Chondrocyte (in vitro differentiated cells): ENCODE results near the gene ZNF501. TPM values are rescaled to one million over a fixed set of nuclear protein-coding genes. Genes with fewer than 3 reads are reported as not detected.

Experiments used
- DNase-seq: peaks from one replicate; pipeline ENCODE4 v3.0.0; 2021; ENCODE audit warnings: mixed read lengths, low spot score
- H3K27ac Mint-ChIP-seq: one replicate; pipeline ENCODE4 v1.8.0; 2021; ENCODE audit warnings: mild to moderate bottlenecking, moderate library complexity, mixed read lengths; ENCODE audit not compliant: unreplicated experiment
- H3K27me3 Mint-ChIP-seq: 2 replicates; pipeline ENCODE4 v1.8.0; 2021; ENCODE audit warnings: low read depth, mixed read lengths
- H3K36me3 Mint-ChIP-seq: 2 replicates; pipeline ENCODE4 v1.8.0; 2021; ENCODE audit warnings: low read depth, mixed read lengths
- H3K4me1 Mint-ChIP-seq: 2 replicates; pipeline ENCODE4 v1.8.0; 2021; ENCODE audit warnings: low read depth, mild to moderate bottlenecking, mixed read lengths
- H3K4me3 Mint-ChIP-seq: one replicate; pipeline ENCODE4 v1.8.0; 2021; ENCODE audit warnings: mild to moderate bottlenecking, moderate library complexity, mixed read lengths; ENCODE audit not compliant: unreplicated experiment
- H3K9me3 Mint-ChIP-seq: 2 replicates; pipeline ENCODE4 v1.8.0; 2021; ENCODE audit warnings: low read depth, mixed read lengths
- CTCF ChIP-seq: fragments of 200-600 bp; sonication (generic); IDR thresholded peaks from 2 replicates; pipeline ENCODE4 v1.5.0; 2021; ENCODE audit warnings: antibody characterized with exemption, mild to moderate bottlenecking, moderate library complexity
- total RNA-seq: library from RNA; stranded (reverse); gene quantifications from 3 replicates; pipeline ENCODE4 v1.2.1, GENCODE V29; 2021

ZNF501 gene
- total RNA-seq, 1 donor from 2014 or later, result 1.8 TPM

- Mint-ChIP-seq H3K4me1 (no peaks in the 10 kb centered on the region), H3K27ac (no peak within 1 kb of the TSS), H3K27me3 (no peaks in the 10 kb centered on the region), H3K9me3 (peaks cover 52% of the 10 kb centered on the region), H3K4me3 (no peak within 1 kb of the TSS), H3K36me3 (peaks cover 6% of the 10 kb centered on the region)
- peak; percentile 87 for DNase-seq
- no peak for TF ChIP-seq CTCF
These were observed 16.9 kb upstream of the ZNF501 start, which contains the start of gene ZNF502 for GRCh38 chr3:44712455-44713075. TSS of gene ZNF502 (plus strand) at chr3:44712660. CDS start at chr3:44720262, 7,602 bp downstream.

- DNase-seq, result no peak
- Mint-ChIP-seq H3K4me1 (no peaks in the 10 kb centered on the region), H3K27me3 (no peaks in the 10 kb centered on the region), H3K4me3 (no peak overlapping the region), H3K36me3 (peaks cover 11% of the 10 kb centered on the region), H3K9me3 (peaks cover 79% of the 10 kb centered on the region), H3K27ac (no peak overlapping the region)
- no peak for TF ChIP-seq CTCF
These were observed 8.0 kb upstream of the ZNF501 start for GRCh38 chr3:44721231-44722102.

DNA sequence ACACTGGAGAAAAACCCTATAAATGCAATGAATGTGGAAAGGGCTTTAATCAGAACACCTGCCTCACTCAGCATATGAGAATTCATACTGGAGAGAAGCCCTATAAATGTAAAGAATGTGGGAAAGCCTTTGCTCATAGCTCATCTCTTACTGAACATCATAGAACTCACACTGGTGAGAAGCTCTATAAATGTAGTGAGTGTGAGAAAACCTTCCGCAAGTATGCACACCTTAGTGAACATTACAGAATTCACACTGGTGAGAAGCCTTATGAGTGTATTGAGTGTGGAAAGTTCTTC, 7.4 kb upstream of the ZNF501 start:
- DNase-seq, result no peak
- peaks cover 11% of the 10 kb centered on the region for H3K36me3 Mint-ChIP-seq
- H3K4me3 Mint-ChIP-seq, result no peak overlapping the region
- H3K27ac Mint-ChIP-seq, result no peak overlapping the region
- H3K4me1 Mint-ChIP-seq, result no peaks in the 10 kb centered on the region
- peaks cover 76% of the 10 kb centered on the region for H3K9me3 Mint-ChIP-seq
- TF ChIP-seq CTCF, result no peak
- no peaks in the 10 kb centered on the region for H3K27me3 Mint-ChIP-seq

DNA sequence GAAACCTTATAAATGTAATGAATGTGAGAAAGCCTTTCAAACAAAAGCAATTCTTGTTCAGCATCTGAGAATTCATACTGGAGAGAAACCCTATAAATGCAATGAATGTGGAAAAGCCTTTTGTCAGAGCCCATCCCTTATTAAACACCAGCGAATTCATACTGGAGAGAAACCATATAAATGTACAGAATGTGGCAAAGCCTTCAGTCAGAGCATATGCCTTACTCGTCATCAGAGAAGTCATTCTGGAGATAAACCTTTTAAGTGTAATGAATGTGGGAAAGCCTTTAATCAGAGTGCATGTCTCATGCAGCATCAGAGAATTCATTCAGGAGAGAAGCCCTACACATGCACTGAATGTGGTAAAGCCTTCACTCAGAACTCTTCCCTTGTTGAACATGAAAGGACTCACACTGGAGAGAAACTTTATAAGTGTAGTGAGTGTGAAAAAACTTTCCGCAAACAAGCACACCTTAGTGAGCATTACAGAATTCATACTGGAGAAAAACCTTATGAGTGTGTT, 5.3 kb downstream of the ZNF501 start:
- H3K4me1 Mint-ChIP-seq, result no peaks in the 10 kb centered on the region
- H3K9me3 Mint-ChIP-seq, result peaks cover 87% of the 10 kb centered on the region
- H3K36me3 Mint-ChIP-seq, result peaks cover 43% of the 10 kb centered on the region
- H3K27me3 Mint-ChIP-seq, result no peaks in the 10 kb centered on the region
- no peak overlapping the region for H3K4me3 Mint-ChIP-seq
- TF ChIP-seq CTCF, result no peak
- no peak overlapping the region for H3K27ac Mint-ChIP-seq
- DNase-seq, result no peak

- peak overlapping the region; percentile 68 for H3K27ac Mint-ChIP-seq
- peaks cover 22% of the 10 kb centered on the region for H3K36me3 Mint-ChIP-seq
- H3K4me1 Mint-ChIP-seq, result peaks cover 16% of the 10 kb centered on the region
- H3K9me3 Mint-ChIP-seq, result peaks cover 21% of the 10 kb centered on the region
- no peak for DNase-seq
- TF ChIP-seq CTCF, result no peak
- no peaks in the 10 kb centered on the region for H3K27me3 Mint-ChIP-seq
- peak overlapping the region; percentile 78 for H3K4me3 Mint-ChIP-seq
These were observed 31.6 kb downstream of the ZNF501 start for GRCh38 chr3:44761101-44761423.
